ENCODE data around the gene HSPG2.

GRCh38 chr1:21893046-21893805 lies 43.9 kb downstream of the HSPG2 start:
- no peak for TF ChIP-seq CTCF (conservative IDR thresholded peaks at IDR 0.05 in 1 of 2, IDR thresholded peaks at IDR 0.05 in 1 of 2; ENCODE audit: extremely low read depth in 1 of 2, insufficient read depth in 1 of 2, low read depth in 1 of 2, low read length in 2 of 2)
- TF ChIP-seq EZH2 (IDR thresholded peaks at IDR 0.05; ENCODE audit: borderline replicate concordance, low read length), result no peak
